ENCODE data around the gene AHI1.
A peak's percentile ranks its signal among the peaks of the same experiment; 100 is the strongest.

Gene AHI1

DNA sequence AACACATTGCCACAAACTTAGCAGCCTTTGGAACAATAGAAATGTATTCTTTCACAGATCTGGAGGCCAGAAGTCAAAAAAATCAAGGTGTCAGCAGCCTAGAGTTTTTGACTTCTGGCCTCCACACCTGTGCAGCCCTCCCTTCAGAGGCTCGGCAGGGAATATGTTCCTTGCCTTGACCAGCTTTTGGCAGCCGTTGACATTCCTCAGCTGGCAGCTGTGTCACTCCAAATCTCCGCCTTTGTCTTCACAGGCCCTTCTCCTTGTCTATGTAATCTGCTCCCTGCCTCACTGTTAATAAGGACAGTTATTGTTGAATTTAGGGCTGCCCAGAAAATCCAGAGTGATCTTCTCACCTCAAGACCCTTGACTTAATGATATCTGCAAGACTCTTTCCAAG is 17.2 kb upstream of the AHI1 start:
- TF ChIP-seq, protein P1, sequence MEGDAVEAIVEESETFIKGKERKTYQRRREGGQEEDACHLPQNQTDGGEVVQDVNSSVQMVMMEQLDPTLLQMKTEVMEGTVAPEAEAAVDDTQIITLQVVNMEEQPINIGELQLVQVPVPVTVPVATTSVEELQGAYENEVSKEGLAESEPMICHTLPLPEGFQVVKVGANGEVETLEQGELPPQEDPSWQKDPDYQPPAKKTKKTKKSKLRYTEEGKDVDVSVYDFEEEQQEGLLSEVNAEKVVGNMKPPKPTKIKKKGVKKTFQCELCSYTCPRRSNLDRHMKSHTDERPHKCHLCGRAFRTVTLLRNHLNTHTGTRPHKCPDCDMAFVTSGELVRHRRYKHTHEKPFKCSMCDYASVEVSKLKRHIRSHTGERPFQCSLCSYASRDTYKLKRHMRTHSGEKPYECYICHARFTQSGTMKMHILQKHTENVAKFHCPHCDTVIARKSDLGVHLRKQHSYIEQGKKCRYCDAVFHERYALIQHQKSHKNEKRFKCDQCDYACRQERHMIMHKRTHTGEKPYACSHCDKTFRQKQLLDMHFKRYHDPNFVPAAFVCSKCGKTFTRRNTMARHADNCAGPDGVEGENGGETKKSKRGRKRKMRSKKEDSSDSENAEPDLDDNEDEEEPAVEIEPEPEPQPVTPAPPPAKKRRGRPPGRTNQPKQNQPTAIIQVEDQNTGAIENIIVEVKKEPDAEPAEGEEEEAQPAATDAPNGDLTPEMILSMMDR (conservative IDR thresholded peaks at IDR 0.05; ENCODE audit: control insufficient read depth, insufficient read depth, low read depth, low read length) = no peak
- no peak for DNase-seq (ENCODE audit: low read depth)
- no peak overlapping the region for H3K4me3 ChIP-seq (ENCODE audit: control insufficient read depth, low read depth, low read length)

DNA sequence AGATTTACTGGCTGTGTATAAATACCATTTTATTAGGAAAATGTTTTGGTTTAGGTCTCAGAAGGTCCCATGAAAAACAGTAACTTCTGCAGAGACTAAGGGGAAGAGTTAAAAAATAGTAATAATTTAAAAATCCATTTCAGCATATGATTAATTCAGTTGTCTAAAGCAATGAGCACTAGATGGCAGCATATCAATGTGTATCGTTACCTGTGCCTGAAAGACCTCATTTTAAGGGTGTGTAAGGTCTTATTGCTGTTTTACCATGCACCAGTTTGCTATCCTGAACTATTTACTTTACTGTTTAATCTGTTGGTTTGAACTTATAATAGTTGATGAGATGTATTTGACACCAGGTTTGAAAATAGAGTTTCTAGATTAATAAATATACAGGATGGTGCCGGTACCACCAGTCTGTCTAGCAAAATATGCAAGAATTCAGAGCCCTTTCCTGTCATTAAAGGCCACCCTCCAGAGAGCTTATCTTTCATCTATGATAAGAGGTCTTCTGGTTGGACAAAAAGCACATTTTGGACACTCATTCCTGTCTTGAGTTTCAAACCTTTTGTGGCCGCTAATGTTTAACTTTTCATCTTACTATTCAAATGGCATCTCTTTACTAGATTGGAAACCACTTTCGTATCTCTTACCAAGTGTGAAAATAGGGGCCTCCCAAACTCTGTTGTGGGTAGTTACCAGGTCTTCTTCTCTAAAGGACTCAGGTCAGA is 8.9 kb upstream of the AHI1 start:
- no peak overlapping the region for H3K4me3 ChIP-seq (ENCODE audit: control insufficient read depth, low read depth, low read length)
- TF ChIP-seq, protein P1 (conservative IDR thresholded peaks at IDR 0.05; ENCODE audit: control insufficient read depth, insufficient read depth, low read depth, low read length) = peak; percentile 67
- DNase-seq (ENCODE audit: low read depth) = peak; percentile 73

DNA sequence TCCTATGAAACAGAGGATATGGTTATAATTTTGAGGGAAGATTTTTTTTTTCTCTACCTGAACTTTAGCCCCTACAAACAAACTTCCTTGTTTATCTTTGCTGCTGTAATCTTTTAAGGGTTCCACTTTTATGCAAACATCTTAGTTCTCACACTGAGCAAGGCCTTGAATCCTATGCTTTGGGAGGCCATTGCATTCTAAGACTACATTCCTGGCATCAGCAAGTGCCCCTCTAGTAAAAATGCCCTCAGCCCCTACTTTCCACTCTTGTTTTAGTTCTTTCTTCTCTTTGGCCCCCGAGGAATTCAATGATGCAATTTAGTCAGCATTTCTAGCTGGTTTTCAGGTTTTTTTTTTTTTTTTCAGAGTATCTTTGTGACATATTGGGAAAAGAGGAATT is 8.1 kb upstream of the AHI1 start:
- no peak overlapping the region for H3K4me3 ChIP-seq (ENCODE audit: control insufficient read depth, low read depth, low read length)
- DNase-seq (ENCODE audit: low read depth) = no peak
- TF ChIP-seq, protein P1 (conservative IDR thresholded peaks at IDR 0.05; ENCODE audit: control insufficient read depth, insufficient read depth, low read depth, low read length) = no peak

DNA sequence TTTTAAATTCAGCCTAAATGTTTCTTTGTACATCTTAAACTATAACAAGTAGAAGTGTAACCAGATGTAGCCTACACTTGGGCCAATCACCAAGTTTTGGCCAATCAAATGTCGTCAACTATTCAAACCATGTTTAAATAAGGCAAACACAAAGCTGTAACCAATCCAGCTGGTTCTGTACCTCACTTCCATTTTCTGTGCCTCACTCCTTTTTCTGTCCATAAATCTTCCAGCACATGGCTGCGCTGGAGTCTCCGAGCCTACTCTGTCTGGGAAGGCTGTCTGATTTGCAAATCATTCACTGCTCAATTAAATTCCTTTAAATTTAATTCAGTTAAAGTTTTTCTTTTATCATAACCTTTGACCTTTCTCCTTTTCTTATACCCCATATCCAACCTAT is 7.7 kb upstream of the AHI1 start:
- TF ChIP-seq, protein P1 (conservative IDR thresholded peaks at IDR 0.05; ENCODE audit: control insufficient read depth, insufficient read depth, low read depth, low read length) = no peak
- H3K4me3 ChIP-seq (ENCODE audit: control insufficient read depth, low read depth, low read length) = no peak overlapping the region
- DNase-seq (ENCODE audit: low read depth) = no peak

DNA sequence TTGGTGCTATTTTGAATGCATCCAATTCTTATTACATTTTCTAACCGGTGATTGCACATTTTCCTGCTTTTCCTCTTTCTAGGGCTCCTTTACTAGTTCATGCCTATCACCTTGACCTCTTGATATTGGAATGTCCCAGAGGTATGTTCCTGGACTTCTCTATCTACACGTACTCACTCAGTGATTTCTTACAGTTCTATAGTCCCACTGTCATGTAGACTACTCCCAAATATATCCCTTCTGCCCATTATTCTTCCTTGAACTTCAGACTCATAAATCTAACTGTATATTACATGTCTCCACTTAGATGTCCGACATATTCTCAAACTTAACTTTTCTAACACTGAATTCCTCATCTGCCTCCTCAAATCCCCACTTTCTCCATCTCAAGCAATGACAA is 7.2 kb upstream of the AHI1 start:
- H3K4me3 ChIP-seq (ENCODE audit: control insufficient read depth, low read depth, low read length) = no peak overlapping the region

DNA sequence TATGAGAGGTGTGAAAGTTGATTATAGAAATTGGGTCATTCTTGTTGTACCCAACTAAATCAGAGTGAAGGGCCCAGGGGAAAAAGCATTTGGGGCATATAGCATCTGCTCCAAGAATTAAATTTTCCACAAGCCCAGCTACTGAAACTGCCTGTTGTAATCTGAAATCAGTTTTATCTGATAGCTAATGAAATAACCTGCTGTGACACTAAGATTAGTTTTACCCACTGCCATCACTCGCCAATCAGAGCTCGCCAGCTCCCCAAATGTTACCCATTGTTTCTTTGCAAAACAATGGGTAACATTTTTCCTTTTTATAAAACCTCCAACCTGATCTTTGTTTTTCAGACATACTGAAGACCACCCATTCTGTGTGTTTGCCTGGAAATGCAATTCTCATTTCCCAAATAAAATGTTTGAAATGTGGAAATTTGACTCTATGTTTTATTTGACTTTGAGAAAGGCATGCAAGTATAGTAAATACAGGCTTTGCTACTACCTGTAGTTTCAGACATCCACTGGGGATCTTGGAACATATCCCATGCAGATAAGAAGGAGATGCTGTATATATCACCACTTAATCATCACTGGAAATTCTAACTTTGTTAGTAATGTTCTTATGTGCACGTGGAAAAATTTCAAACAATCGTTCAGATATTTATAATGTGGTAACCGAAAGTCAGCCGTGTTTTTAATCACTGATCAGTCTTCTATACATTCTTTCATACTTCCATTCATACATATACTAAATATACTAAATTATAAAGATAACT is 6.3 kb upstream of the AHI1 start:
- no peak for DNase-seq (ENCODE audit: low read depth)
- H3K4me3 ChIP-seq (ENCODE audit: control insufficient read depth, low read depth, low read length) = no peak overlapping the region
- TF ChIP-seq, protein P1 (conservative IDR thresholded peaks at IDR 0.05; ENCODE audit: control insufficient read depth, insufficient read depth, low read depth, low read length) = no peak

More for the DNA sequence above, 7.2 kb upstream of the AHI1 start:
- no peak for DNase-seq (ENCODE audit: low read depth)
- TF ChIP-seq, protein P1 (conservative IDR thresholded peaks at IDR 0.05; ENCODE audit: control insufficient read depth, insufficient read depth, low read depth, low read length) = no peak
